ENCODE data around the gene TMCC1.
"Not testable (repeated sequence)": the region's sequence is repeated elsewhere in the genome, so short reads cannot be mapped to it uniquely, and the experiment has no call there.

TMCC1 gene

GRCh38 chr3:129893581-129894070 is at the start of gene TMCC1:
TMCC1 (minus strand) TSS chr3:129893711.
- no peak for FAIRE-seq

- FAIRE-seq = no peak
Observed at GRCh38 chr3:129943020-129943419, 49.5 kb upstream of the TMCC1 start.

GRCh38 chr3:129942296-129942695 is 48.8 kb upstream of the TMCC1 start:
- no peak for FAIRE-seq

- FAIRE-seq = no peak
Observed at GRCh38 chr3:129940086-129940485, 46.6 kb upstream of the TMCC1 start.

- no peak for FAIRE-seq
Observed at GRCh38 chr3:129938140-129938930, 44.8 kb upstream of the TMCC1 start.

- no peak for FAIRE-seq
Observed at GRCh38 chr3:129937717-129938116, 44.2 kb upstream of the TMCC1 start.

GRCh38 chr3:129936757-129937156 is 43.2 kb upstream of the TMCC1 start:
- peak; percentile 84 for FAIRE-seq

GRCh38 chr3:129934234-129935123 is 41.0 kb upstream of the TMCC1 start:
- FAIRE-seq = no peak

GRCh38 chr3:129933471-129933870 is 40.0 kb upstream of the TMCC1 start:
- no peak for FAIRE-seq

- FAIRE-seq = no peak
Observed at GRCh38 chr3:129929383-129929782, 35.9 kb upstream of the TMCC1 start.

GRCh38 chr3:129927072-129927471 is 33.6 kb upstream of the TMCC1 start:
- FAIRE-seq = no peak

- no peak for FAIRE-seq
Observed at GRCh38 chr3:129919806-129920205, 26.3 kb upstream of the TMCC1 start.

- no peak for FAIRE-seq
Observed at GRCh38 chr3:129919357-129919756, 25.8 kb upstream of the TMCC1 start.

GRCh38 chr3:129918461-129918860 is 24.9 kb upstream of the TMCC1 start:
- no peak for FAIRE-seq

GRCh38 chr3:129917423-129918007 is 24.0 kb upstream of the TMCC1 start:
- no peak for FAIRE-seq

GRCh38 chr3:129913618-129914017 is 20.1 kb upstream of the TMCC1 start:
- FAIRE-seq = no peak

GRCh38 chr3:129911261-129911861 is 17.9 kb upstream of the TMCC1 start:
- FAIRE-seq = peak; percentile 53

- not testable (repeated sequence) for FAIRE-seq
Observed at GRCh38 chr3:129909235-129909634, 15.7 kb upstream of the TMCC1 start.

- no peak for FAIRE-seq
Observed at GRCh38 chr3:129908417-129908816, 14.9 kb upstream of the TMCC1 start.

- FAIRE-seq = not testable (repeated sequence)
Observed at GRCh38 chr3:129901272-129901671, 7.8 kb upstream of the TMCC1 start.

- no peak for FAIRE-seq
Observed at GRCh38 chr3:129897026-129897425, 3.5 kb upstream of the TMCC1 start.

- FAIRE-seq = no peak
Observed at GRCh38 chr3:129892857-129893580, 492 bp downstream of the TMCC1 start.

Measured in endometrium (tissue), 2 donors.